Esophagus muscularis mucosa (tissue), 4 donors: ENCODE results near the gene CYSRT1. TPM values are rescaled to one million over a fixed set of nuclear protein-coding genes. Genes with fewer than 3 reads are reported as not detected.

Experiments
- DNase-seq: peaks from one replicate; pipeline ENCODE4 v3.0.0-alpha.2; 2017; ENCODE audit errors: extremely low spot score
- H3K27ac ChIP-seq, 4 donors: fragments of 200-600 bp; sonication (generic); replicated peaks in 1 of 4; 1 replicate in 3 of 4; 2 replicates in 1 of 4; pipeline ENCODE4 v1.5.1; 2016 to 2019; ENCODE audit warnings: mild to moderate bottlenecking in 1 of 4
- H3K27me3 ChIP-seq, 4 donors: fragments of 200-600 bp; sonication (generic); one replicate each; pipeline versions ENCODE4 v1.5.1 to v1.6.0; 2016 to 2019
- H3K36me3 ChIP-seq, 4 donors: fragments of 200-600 bp; sonication (generic); one replicate each; pipeline ENCODE4 v1.5.1; 2016 to 2019
- H3K4me1 ChIP-seq, 4 donors: fragments of 200-600 bp; sonication (generic); one replicate each; pipeline ENCODE4 v1.5.1; 2016 to 2019
- H3K4me3 ChIP-seq, 4 donors: fragments of 200-600 bp; sonication (generic); 1 replicate in 2 of 4; 2 replicates in 2 of 4; pipeline ENCODE4 v1.5.1; 2016 to 2019; ENCODE audit warnings: mild to moderate bottlenecking in 4 of 4, moderate library complexity in 1 of 4
- H3K9me3 ChIP-seq, 4 donors: fragments of 200-600 bp; sonication (generic); 1 replicate in 3 of 4; 2 replicates in 1 of 4; pipeline ENCODE4 v1.5.1; 2016 to 2019
- CTCF ChIP-seq, 3 experiments: fragments of 200-600 bp in 2 of 3; fragments of 450-650 bp in 1 of 3; sonication (generic) in 2 of 3; IDR thresholded peaks; one replicate each; pipeline ENCODE4 v1.5.1; 2017 to 2019; ENCODE audit warnings: antibody characterized with exemption in 3 of 3, mild to moderate bottlenecking in 2 of 3, moderate library complexity in 1 of 3
- EP300 ChIP-seq: sonication (generic); formaldehyde crosslinking; IDR thresholded peaks from one replicate; pipeline ENCODE4 v1.6.1; 2017; ENCODE audit warnings: antibody characterized with exemption
- POLR2A ChIP-seq: fragments of 450-650 bp; IDR thresholded peaks from one replicate; pipeline ENCODE4 v1.6.1; 2017; ENCODE audit warnings: antibody characterized with exemption, moderate library complexity, mild to moderate bottlenecking, low read depth
- POLR2AphosphoS5 ChIP-seq, 2 donors: sonication (generic); formaldehyde crosslinking; IDR thresholded peaks; one replicate each; pipeline ENCODE4 v1.6.1; 2017; ENCODE audit warnings: antibody characterized with exemption in 2 of 2
- WGBS: methylation state at CpG from one replicate; pipeline ENCODE4 v1.1.5; 2018; 5-methylcytosine and 5-hydroxymethylcytosine counted together
- intact Hi-C: fragments of 100-400 bp; cut with DNase I; formaldehyde crosslinking; loops from one replicate; pipeline ENCODE4 v1.15.1; 2023
- total RNA-seq, 4 donors: library from RNA; depleted of rRNA; stranded (reverse); fragments of >200 nt; gene quantifications; one replicate each; pipeline versions ENCODE4 v1.1.0 to v1.2.1, GENCODE V29; 2016

CYSRT1 gene
- total RNA-seq, 4 donors from 2014 or later, result 0.33 to 0.45 (median 0.40) TPM; not detected in 1

GRCh38 chr9:137190315-137190856 lies 34.6 kb upstream of the CYSRT1 start:
- H3K27me3 ChIP-seq, result no peaks in the 10 kb centered on the region
- no peak for DNase-seq
- peak overlapping the region; percentile 94 to 99 (median 98) for H3K27ac ChIP-seq
- peaks cover 18 to 47% (median 38%) of the 10 kb centered on the region in 4 donors for H3K36me3 ChIP-seq
- H3K9me3 ChIP-seq, result no peaks in the 10 kb centered on the region
- no peak for TF ChIP-seq POLR2A
- TF ChIP-seq CTCF (IDR thresholded peaks at IDR 0.05), result no peak
- TF ChIP-seq POLR2AphosphoS5 (IDR thresholded peaks at IDR 0.05), result no peak
- TF ChIP-seq EP300, result no peak
- H3K4me1 ChIP-seq, result peaks cover 49 to 81% (median 59%) of the 10 kb centered on the region in 4 donors
- intact Hi-C loops, result no loop called here
- H3K4me3 ChIP-seq, result no peak overlapping the region
- WGBS, result 82% methylated on average over 7 of the region's 9 CpGs

- H3K27ac ChIP-seq, result peak overlapping the region in 1 of 4 donors; percentile 99
- peaks cover 41 to 81% (median 59%) of the 10 kb centered on the region in 4 donors for H3K4me1 ChIP-seq
- H3K27me3 ChIP-seq, result no peaks in the 10 kb centered on the region
- TF ChIP-seq POLR2A (no peak), CTCF (IDR thresholded peaks at IDR 0.05) (no peak), POLR2AphosphoS5 (IDR thresholded peaks at IDR 0.05) (no peak), EP300 (no peak)
- H3K36me3 ChIP-seq, result peaks cover 11 to 38% (median 29%) of the 10 kb centered on the region in 4 donors
- 88% methylated on average over 3 of the region's 3 CpGs for WGBS
- intact Hi-C loops, result no loop called here
- H3K4me3 ChIP-seq, result no peak overlapping the region
- no peak for DNase-seq
- no peaks in the 10 kb centered on the region for H3K9me3 ChIP-seq
Observed at GRCh38 chr9:137191245-137191644, 33.7 kb upstream of the CYSRT1 start.

- no peak for DNase-seq
- intact Hi-C loops, result no loop called here
- TF ChIP-seq EP300, result no peak
- no peak for TF ChIP-seq POLR2A
- Histone ChIP-seq H3K9me3 (no peaks in the 10 kb centered on the region), H3K4me3 (no peak overlapping the region), H3K27ac (peak overlapping the region in 1 of 4 donors; percentile 9), H3K27me3 (no peaks in the 10 kb centered on the region), H3K4me1 (peaks cover 36 to 79% (median 54%) of the 10 kb centered on the region in 4 donors), H3K36me3 (peaks cover 11 to 32% (median 27%) of the 10 kb centered on the region in 4 donors)
- 100% methylated on average over 10 of the region's 22 CpGs for WGBS
Observed at GRCh38 chr9:137191691-137192447, 33.1 kb upstream of the CYSRT1 start.

- Histone ChIP-seq H3K4me3 (no peak overlapping the region), H3K36me3 (peaks cover 11 to 28% (median 27%) of the 10 kb centered on the region in 4 donors), H3K27me3 (no peaks in the 10 kb centered on the region), H3K4me1 (peaks cover 35 to 79% (median 53%) of the 10 kb centered on the region in 4 donors), H3K9me3 (no peaks in the 10 kb centered on the region), H3K27ac (no peak overlapping the region)
- no peak for TF ChIP-seq POLR2A
- TF ChIP-seq EP300, result no peak
- no peak for TF ChIP-seq POLR2AphosphoS5 (IDR thresholded peaks at IDR 0.05)
- TF ChIP-seq CTCF (IDR thresholded peaks at IDR 0.05), result no peak
- WGBS, result 82% methylated on average over 8 of the region's 10 CpGs
- DNase-seq, result no peak
- intact Hi-C loops, result no loop called here
Observed at GRCh38 chr9:137192448-137192780, 32.6 kb upstream of the CYSRT1 start.

- H3K27ac ChIP-seq, result no peak overlapping the region
- intact Hi-C loops, result no loop called here
- no peak for DNase-seq
- H3K36me3 ChIP-seq, result peaks cover 11 to 28% (median 27%) of the 10 kb centered on the region in 4 donors
- H3K27me3 ChIP-seq, result no peaks in the 10 kb centered on the region
- H3K4me1 ChIP-seq, result peaks cover 35 to 79% (median 53%) of the 10 kb centered on the region in 4 donors
- TF ChIP-seq CTCF (IDR thresholded peaks at IDR 0.05), result no peak
- TF ChIP-seq POLR2A, result no peak
- TF ChIP-seq POLR2AphosphoS5 (IDR thresholded peaks at IDR 0.05), result no peak
- no peak for TF ChIP-seq EP300
- WGBS, result 100% methylated on average over 1 of the region's 2 CpGs
- no peaks in the 10 kb centered on the region for H3K9me3 ChIP-seq
- no peak overlapping the region for H3K4me3 ChIP-seq
Observed at GRCh38 chr9:137192859-137193258, 32.1 kb upstream of the CYSRT1 start.
